HG02610 (cell line): ENCODE data around the gene STRIP2.
"Not testable (repeated sequence)": the region's sequence is repeated elsewhere in the genome, so short reads cannot be mapped to it uniquely, and the experiment has no call there.

Experiments used
- ATAC-seq: cut with Tn5 transposase; IDR thresholded peaks from one replicate; pipeline ENCODE4 v1.9.1; 2021; ENCODE audit warnings: mild to moderate bottlenecking, moderate library complexity; ENCODE audit not compliant: unreplicated experiment

STRIP2 gene

GRCh38 chr7:129417073-129417472 is 17.2 kb upstream of the STRIP2 start:
- no peak for ATAC-seq

GRCh38 chr7:129421717-129422250 is 12.4 kb upstream of the STRIP2 start:
- ATAC-seq: no peak

- no peak for ATAC-seq
Measured at GRCh38 chr7:129422727-129423126, 11.5 kb upstream of the STRIP2 start.

- no peak for ATAC-seq
Measured at GRCh38 chr7:129423700-129424410, 10.4 kb upstream of the STRIP2 start.

- no peak for ATAC-seq
Measured at GRCh38 chr7:129426482-129426881, 7.8 kb upstream of the STRIP2 start.

- ATAC-seq: no peak
Measured at GRCh38 chr7:129427526-129428045, 6.6 kb upstream of the STRIP2 start.

GRCh38 chr7:129431911-129432643 is 2.2 kb upstream of the STRIP2 start:
- no peak for ATAC-seq

GRCh38 chr7:129434675-129435318 is 565 bp downstream of the STRIP2 start:
- no peak for ATAC-seq

- ATAC-seq: no peak
Measured at GRCh38 chr7:129435414-129435829, 1.2 kb downstream of the STRIP2 start.

- ATAC-seq: no peak
Measured at GRCh38 chr7:129436335-129436923, 2.2 kb downstream of the STRIP2 start.

GRCh38 chr7:129437190-129437589 is 3.0 kb downstream of the STRIP2 start:
- ATAC-seq: no peak

GRCh38 chr7:129438281-129438838 is 4.1 kb downstream of the STRIP2 start:
- no peak for ATAC-seq

GRCh38 chr7:129438839-129439651 is 4.8 kb downstream of the STRIP2 start:
- ATAC-seq: no peak

- no peak for ATAC-seq
Measured at GRCh38 chr7:129439963-129440625, 5.9 kb downstream of the STRIP2 start.

- ATAC-seq: no peak
Measured at GRCh38 chr7:129443612-129444011, 9.4 kb downstream of the STRIP2 start.

- not testable (repeated sequence) for ATAC-seq
Measured at GRCh38 chr7:129444776-129445175, 10.5 kb downstream of the STRIP2 start.

- ATAC-seq: not testable (repeated sequence)
Measured at GRCh38 chr7:129446925-129447324, 12.7 kb downstream of the STRIP2 start.

GRCh38 chr7:129447445-129447844 is 13.2 kb downstream of the STRIP2 start:
- not testable (repeated sequence) for ATAC-seq

- not testable (repeated sequence) for ATAC-seq
Measured at GRCh38 chr7:129448608-129449007, 14.4 kb downstream of the STRIP2 start.
